HG02588 (cell line): ENCODE results near the gene TNXB.
"Not testable (repeated sequence)": the region's sequence is repeated elsewhere in the genome, so short reads cannot be mapped to it uniquely, and the experiment has no call there.

Source experiments
- ATAC-seq: cut with Tn5 transposase; IDR thresholded peaks from one replicate; pipeline ENCODE4 v1.9.1; 2021; ENCODE audit warnings: mild to moderate bottlenecking, moderate library complexity; ENCODE audit not compliant: unreplicated experiment

Gene TNXB

GRCh38 chr6:32086661-32087573 is 22.2 kb downstream of the TNXB start:
- peak; percentile 52 for ATAC-seq

GRCh38 chr6:32085759-32086459 is 23.2 kb downstream of the TNXB start:
- no peak for ATAC-seq

GRCh38 chr6:32084780-32085179 is 24.4 kb downstream of the TNXB start:
- ATAC-seq, result no peak

- ATAC-seq, result no peak
Measured at GRCh38 chr6:32083812-32084768, 25.0 kb downstream of the TNXB start.

GRCh38 chr6:32082935-32083334 is 26.2 kb downstream of the TNXB start:
- no peak for ATAC-seq

GRCh38 chr6:32082478-32082877 is 26.7 kb downstream of the TNXB start:
- ATAC-seq, result no peak

GRCh38 chr6:32081168-32081990 is 27.8 kb downstream of the TNXB start:
- ATAC-seq, result no peak

GRCh38 chr6:32079566-32080290 is 29.4 kb downstream of the TNXB start:
- no peak for ATAC-seq

GRCh38 chr6:32076321-32076809 is 32.8 kb downstream of the TNXB start:
- no peak for ATAC-seq

- no peak for ATAC-seq
Measured at GRCh38 chr6:32075781-32076180, 33.4 kb downstream of the TNXB start.

- ATAC-seq, result no peak
Measured at GRCh38 chr6:32074996-32075532, 34.1 kb downstream of the TNXB start.

GRCh38 chr6:32073613-32074012 is 35.5 kb downstream of the TNXB start:
- ATAC-seq, result no peak

- no peak for ATAC-seq
Measured at GRCh38 chr6:32073101-32073500, 36.0 kb downstream of the TNXB start.

- no peak for ATAC-seq
Measured at GRCh38 chr6:32070814-32071543, 38.2 kb downstream of the TNXB start.

- ATAC-seq, result no peak
Measured at GRCh38 chr6:32069878-32070515, 39.1 kb downstream of the TNXB start.

- ATAC-seq, result no peak
Measured at GRCh38 chr6:32069460-32069859, 39.7 kb downstream of the TNXB start.

- no peak for ATAC-seq
Measured at GRCh38 chr6:32068867-32069266, 40.3 kb downstream of the TNXB start.

- ATAC-seq, result not testable (repeated sequence)
Measured at GRCh38 chr6:32068315-32068714, 40.8 kb downstream of the TNXB start.
